ENCODE measurements around the gene DRC1.

DNA sequence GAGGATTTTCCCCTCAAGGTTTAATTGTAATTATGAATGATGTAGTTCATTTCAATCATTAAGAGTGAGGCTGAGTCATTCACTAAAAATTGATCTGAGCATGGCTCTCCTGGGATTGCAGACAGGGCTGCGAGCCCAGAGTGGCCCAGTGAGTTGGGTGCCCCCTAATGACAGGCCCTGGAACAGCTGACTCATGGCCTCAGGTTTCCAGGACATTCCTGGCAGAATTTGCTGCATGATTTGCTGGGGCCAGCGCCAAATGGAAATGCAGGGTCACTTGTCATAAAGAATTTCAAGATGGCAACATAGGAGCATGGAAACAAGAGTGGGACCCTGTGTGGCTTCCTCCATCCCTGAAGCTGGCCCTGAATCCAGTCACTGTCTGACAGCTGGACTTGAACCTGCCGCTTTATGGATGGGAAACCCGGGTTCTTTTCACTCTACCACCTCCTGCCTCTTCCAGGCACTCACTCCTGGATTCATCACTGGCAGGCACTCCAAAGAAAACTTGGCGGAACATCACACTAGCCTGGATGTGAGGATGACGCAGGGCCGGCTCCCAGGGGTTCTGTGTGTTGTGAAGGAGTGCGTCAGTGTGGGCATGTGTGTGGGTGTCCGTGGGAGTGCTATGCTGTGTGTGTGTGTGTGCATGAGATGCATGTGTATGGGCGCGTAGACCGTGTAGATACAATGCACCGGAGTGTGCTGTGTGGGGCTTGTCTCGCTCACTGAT lies 61.0 kb downstream of the DRC1 start:
- TF ChIP-seq RFX5 (IDR thresholded peaks at IDR 0.05; ENCODE audit: low read depth, low read length) (no peak), CTCF (conservative IDR thresholded peaks at IDR 0.05; ENCODE audit: low read depth, low read length) (peak; percentile 64), CHD1 (IDR thresholded peaks at IDR 0.05; ENCODE audit: low read depth, low read length) (no peak), POLR2A (IDR thresholded peaks at IDR 0.05; ENCODE audit: low read depth, low read length) (no peak), SMC3 (IDR thresholded peaks at IDR 0.05; ENCODE audit: low read depth, low read length) (peak; percentile 31; the same call in 1 of the 2 replicates), FOS (IDR thresholded peaks at IDR 0.05; ENCODE audit: low read depth, low read length) (no peak), NFE2L2 (IDR thresholded peaks at IDR 0.05; ENCODE audit: low read depth, low read length) (peak; percentile 74), BHLHE40 (IDR thresholded peaks at IDR 0.05; ENCODE audit: low read depth, low read length) (no peak), CEBPB (IDR thresholded peaks at IDR 0.05; ENCODE audit: low read depth, low read length) (no peak), ELK1 (IDR thresholded peaks at IDR 0.05; ENCODE audit: borderline replicate concordance, low read depth, low read length) (no peak), RAD21 (IDR thresholded peaks at IDR 0.05; ENCODE audit: low read length) (peak; percentile 56), MAZ (IDR thresholded peaks at IDR 0.05; ENCODE audit: borderline replicate concordance, low read depth, low read length) (no peak)
- TF ChIP-seq, protein P1, sequence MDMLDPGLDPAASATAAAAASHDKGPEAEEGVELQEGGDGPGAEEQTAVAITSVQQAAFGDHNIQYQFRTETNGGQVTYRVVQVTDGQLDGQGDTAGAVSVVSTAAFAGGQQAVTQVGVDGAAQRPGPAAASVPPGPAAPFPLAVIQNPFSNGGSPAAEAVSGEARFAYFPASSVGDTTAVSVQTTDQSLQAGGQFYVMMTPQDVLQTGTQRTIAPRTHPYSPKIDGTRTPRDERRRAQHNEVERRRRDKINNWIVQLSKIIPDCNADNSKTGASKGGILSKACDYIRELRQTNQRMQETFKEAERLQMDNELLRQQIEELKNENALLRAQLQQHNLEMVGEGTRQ (IDR thresholded peaks at IDR 0.05; ENCODE audit: low read depth, low read length): no peak
